Stimulated activated CD8-positive, alpha-beta memory T cell treated with anti-CD3 and anti-CD28 coated beads, Interleukin-7, amount 100 ng/mL, for 1 hour (primary cell): ENCODE results near the gene PLEKHG4B.
"Not testable (repeated sequence)": the region's sequence is repeated elsewhere in the genome, so short reads cannot be mapped to it uniquely, and the experiment has no call there.

ENCODE experiments used
- DNase-seq, 2 donors: peaks; one replicate each; pipeline ENCODE4 v3.0.0-alpha.2; 2020; ENCODE audit warnings: low read depth in 2 of 2

The PLEKHG4B gene

DNA sequence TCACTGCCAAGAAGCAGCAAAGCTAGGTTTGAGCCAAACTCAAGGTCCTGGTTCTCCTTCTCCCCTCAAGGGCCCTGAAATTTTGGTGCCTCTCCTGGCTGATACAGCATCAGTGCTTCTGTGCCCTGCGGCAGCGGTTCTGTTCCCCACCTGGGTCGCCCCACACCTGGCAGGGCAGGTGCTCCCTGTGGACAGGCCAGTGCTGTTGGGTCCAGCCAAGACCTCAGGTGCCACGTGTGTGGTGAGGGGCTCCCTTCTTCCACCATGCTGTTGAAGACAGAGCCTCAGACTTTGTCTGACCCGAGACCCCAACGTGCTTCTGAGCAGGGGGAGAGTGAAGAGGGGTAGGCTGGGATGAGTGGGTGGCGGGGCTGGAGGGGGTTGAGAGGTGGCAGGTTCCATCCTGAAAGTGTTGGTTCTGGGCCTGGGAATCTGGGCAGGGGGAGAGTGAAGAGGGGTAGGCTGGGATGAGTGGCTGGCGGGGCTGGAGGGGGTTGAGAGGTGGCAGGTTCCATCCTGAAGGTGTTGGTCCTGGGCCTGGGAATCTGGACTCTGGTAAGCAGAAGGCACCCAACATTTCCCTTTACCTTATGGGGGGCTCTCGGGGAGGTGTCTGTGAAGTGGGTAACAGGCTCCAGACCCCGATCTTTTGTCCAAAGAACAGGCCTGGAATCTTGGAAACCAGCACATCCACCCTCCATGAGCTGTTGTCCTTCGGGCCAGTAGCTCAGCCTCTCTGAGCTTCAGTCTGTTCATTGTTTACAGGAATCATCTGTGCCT, 2.3 kb downstream of the PLEKHG4B start:
- DNase-seq, result no peak

DNA sequence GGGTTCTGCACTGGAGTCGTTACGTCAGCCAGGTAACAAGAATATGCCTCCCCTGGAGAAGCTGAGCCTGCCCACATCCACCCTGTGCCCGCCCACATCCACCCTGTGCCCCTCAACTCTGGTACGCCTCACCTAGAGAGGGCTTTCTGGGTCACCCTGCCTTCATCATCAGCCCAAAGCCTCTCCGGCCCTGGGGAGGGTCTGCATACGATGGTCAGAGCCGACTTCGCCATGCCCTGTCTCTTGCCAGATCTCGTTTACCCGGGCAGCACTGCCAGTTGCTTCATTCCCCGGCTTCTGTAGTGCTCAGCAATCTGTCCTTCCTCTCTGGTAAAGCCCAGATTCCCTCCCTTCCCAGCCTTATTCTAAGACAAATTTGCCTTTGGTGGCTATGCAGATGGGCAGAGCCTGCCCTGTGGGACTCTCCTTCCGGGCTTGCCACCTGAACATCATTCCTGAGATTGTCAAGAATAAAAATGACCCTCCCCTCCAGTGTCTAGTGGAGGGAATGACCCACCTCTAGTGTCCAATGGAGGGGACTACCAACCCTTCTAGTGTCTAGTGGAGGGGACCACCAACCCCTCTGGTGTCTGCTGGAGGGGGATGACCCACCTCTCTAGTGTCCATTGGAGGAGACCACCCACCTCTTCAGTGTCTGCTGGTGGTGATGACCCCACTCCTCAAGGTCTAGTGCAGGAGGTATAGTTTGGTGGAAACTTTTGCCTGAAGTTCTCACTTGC, 3.4 kb downstream of the PLEKHG4B start:
- no peak for DNase-seq

DNA sequence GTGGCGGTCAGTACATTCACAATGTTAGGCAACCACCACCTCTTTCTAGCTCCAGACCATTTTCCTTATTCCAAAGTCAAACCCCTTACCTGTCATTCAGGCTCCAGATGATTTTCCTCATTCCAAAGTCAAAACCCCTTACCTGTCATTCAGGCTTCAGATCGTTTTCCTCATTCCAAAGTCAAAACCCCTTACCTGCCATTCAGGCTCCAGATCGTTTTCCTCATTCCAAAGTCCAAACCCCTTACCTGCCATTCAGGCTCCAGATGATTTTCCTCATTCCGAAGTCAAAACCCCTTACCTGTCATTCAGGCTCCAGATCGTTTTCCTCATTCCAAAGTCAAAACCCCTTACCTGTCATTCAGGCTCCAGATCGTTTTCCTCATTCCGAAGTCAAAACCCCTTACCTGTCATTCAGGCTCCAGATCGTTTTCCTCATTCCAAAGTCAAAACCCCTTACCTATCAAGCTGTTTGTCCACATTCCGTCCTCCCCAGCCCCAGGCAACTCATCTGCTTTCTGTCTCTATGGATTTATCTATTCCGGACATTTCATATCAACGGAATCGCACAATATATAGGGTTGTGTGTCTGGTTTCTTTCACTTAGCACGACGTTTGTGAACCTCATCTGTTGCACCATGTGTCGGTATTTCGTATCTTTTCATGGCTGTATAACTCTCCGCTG, 5.2 kb downstream of the PLEKHG4B start:
- no peak for DNase-seq

DNA sequence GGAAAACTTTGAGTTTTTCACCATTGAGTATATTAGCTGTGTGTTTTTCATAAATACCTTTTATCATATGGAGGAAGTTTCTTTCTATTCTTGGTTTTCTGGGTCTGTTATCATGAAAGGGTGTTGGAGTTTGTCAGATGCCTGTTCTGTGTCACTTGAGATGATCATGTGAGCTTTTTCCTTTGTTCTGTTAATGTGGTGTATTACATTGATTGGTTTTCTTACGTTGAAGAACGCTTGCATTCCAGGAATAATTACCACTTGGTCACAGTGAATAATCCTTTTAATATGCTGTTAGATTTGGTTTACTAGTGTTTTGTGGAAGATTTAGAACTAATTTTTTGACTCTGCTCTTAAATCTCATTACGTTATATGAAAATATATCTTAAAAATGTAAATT, 7.8 kb downstream of the PLEKHG4B start:
- DNase-seq, result no peak

DNA sequence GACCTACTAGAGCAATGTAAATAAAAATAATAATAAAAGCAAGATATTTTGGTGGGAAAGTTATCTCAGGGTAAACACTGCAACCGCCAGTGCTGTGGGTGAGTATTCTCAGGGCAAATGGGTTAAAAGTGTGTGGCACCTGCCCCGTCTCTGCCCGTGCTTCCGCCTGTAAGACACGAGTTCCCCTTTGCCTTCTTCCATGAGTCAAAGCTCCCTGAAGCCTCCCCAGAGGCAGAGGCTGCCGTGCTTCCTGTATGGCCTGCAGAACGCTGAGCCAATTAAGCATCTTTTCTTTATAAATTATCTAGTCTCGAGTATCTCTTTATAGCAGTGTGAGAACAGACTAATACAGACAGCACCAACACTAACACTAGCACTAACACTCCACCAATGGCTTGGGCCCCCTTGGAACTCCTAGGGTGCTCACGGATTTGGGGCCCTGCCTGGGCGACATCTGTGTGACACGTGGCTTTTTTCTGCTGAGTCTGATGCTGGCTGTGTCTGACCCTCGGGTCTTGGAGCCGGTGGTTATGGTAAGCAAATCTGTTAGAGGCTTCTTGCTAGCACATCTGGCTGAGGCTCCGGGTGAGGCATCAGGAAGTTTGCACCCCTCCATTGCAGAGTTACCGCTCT, 10.6 kb downstream of the PLEKHG4B start:
- no peak for DNase-seq

DNA sequence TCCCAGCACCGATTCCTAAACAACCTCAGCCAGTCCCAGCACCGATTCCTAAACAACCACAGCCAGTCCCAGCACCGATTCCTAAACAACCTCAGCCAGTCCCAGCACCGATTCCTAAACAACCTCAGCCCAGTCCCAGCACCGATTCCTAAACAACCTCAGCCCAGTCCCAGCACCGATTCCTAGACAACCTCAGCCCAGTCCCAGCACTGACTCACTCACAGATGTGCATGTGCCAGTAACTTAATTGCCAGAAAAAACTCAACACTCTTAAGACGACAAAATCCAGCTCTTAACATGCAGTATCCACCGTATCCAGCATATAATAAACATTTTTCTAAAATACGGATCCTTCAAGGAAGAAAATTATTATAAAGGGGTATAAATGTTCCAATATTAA, 12.1 kb downstream of the PLEKHG4B start:
- DNase-seq, result not testable (repeated sequence)

DNA sequence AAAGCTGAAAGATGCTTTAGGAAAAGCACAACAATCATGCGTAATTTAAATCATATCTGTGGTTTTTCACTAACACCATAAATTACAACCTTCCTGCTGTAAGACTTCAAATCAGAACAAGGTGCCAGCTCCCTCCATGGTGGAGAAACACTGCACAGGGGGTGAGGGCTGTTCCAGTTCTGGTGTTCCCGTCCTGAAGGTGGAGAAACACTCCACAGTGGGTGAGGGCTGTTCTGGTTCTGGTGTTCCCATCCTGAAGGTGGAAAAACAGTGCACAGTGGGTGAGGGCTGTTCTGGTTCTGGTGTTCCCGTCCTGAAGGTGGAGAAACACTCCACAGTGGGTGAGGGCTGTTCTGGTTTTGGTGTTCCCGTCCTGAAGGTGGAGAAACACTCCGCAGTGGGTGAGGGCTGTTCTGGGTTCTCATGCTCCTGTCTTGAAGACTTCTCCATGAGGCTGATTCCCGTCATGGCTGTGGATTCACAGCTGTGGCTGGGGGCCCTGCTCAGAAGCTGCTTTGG, 12.9 kb downstream of the PLEKHG4B start:
- no peak for DNase-seq

DNA sequence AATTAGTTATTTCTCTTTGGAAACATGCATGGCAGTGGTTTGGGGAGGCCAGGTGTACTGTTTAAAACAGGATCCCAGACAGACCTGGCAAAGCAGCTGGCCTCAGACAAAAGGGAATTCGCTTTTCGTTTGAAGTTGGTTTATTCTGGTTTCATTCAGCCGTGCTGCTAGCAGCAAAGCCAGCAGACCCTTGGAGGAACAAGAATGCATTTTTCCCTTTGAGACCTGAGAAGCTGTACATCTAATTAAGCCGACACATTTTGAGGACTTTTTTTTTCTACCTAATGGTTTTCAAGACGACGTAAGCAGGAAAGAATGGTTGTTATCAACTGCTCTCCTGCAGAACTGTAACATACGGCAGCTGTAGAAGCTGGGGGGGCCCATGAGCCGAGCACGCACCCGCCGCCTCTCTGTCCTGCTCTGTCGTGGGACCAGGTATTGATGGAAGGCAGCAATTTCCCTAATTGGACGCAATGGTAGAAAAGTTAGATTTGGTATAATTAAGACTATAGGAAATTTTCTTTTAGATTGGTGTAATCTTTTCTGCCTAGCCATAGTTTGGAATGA, 13.6 kb downstream of the PLEKHG4B start:
- no peak for DNase-seq

DNA sequence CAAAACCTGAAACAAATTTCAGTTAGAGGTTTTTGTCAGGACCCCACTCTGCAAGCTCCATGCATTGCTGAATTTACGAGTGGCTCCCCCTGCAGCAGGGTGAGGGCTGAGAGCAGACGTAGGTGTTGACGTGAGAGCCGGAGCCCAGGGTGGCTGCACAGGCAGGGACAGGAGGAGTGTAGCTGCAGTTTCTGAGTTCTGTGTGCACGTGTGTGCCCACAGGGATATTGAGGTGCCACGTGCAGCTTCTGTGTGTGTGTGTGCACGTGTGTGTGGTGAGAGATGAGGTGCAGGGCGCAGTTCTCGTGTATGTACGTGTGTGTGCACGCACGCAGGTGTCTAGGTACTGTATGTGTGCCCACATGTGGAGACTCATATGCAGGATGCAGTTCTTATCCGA, 14.6 kb downstream of the PLEKHG4B start:
- no peak for DNase-seq

DNA sequence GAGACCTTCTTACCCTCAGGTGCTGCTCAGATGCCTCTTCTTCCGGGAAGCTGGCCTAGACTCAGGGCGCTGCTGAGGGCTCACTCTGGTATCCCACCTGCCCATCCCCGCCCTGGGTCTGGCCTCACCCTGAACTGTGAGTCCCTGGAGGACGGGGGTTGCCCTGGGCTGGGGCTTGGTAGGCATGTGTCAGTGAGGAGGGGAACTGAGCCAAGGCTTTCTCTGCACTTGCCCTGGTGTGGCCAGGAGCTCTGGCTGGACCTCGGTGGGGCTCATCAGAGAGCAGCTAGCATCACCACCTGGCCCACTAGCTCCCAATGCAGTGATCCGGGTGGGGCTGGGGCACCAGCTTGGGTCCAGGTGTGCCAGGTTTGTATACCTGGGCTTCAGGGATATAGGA, 15.6 kb downstream of the PLEKHG4B start:
- DNase-seq, result no peak

DNA sequence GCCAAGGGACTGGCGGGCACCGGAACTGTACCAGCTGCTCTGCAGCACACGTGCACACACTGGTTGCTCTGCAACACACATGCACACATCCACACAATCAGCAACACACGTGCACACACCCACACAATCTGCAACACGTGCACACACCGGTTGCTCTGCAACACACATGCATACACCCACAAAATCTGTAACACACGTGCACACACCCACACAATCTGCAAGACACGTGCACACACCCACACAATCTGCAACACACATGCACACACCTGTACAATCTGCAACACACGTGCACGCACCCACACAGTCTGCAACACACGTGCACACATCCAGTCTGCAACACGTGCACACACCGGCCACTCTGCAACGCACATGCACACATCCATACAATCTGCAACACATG, 17.9 kb downstream of the PLEKHG4B start:
- no peak for DNase-seq

DNA sequence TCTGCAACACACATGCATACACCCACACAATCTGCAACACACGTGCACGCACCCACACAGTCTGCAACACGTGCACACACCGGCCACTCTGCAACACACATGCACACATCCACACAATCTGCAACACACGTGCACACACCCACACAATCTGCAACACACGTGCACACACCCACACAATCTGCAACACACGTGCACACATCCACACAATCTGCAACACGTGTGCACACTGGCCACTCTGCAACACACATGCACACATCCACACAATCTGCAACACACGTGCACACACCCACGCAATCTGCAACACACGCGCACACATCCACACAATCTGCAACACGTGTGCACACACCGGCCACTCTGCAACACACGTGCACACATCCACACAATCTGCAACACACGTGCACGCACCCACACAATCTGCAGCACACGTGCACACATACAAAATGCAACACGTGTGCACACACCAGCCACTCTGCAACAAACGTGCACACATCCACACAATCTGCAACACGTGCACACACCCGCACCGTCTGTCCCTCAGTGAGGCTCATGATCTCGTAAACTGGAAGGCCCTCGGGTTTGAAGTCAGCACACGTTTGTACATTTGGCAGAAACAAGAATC, 18.4 kb downstream of the PLEKHG4B start:
- DNase-seq, result no peak

DNA sequence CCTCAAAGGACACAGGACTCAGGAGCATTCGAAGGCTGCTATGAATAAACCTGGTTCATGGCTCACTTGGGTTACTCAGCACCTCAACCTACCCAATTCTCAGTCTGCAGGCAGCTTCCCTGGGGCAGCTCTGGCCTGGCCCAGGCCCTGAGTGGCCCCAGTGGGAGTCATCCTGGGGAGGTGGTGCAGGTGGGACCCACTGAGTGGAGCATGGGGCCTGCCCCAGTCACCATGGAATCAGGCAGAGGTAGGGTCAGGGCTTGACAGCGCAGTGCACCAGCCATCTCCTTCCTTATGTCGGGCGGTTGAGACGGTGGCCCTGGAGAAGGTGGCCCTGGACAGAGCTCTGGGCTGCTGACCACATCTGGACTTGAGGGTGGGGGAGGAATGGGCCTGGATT, 19.2 kb downstream of the PLEKHG4B start:
- DNase-seq, result no peak

DNA sequence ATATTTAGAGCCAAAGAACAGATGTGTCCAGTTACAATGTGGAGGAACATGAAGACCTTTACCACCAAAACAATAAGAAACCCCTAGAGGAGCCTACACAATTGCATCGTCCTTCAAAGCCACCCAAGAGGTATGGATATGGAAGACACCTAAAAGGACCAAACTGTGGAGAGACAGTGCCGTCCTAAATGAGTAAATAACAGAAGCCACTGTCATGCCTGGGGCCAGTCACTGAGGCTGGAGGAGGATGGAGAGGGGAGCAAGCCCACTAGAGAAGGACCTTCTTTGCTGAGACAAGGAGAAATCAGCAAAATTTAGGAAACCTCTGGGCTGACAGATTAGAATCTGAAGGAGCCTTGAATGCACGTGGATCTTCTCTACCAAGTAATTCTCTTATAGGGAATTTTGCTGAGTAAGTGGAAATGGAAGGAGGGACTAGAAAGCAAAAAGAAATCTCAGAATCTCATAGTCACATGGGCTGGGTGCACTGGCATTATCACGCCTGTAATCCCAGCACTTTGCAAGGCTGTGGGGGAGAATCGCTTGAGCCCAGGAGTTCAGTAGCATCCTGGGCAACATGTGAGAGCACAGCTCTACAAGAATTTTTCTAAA, 27.6 kb downstream of the PLEKHG4B start:
- DNase-seq, result no peak

DNA sequence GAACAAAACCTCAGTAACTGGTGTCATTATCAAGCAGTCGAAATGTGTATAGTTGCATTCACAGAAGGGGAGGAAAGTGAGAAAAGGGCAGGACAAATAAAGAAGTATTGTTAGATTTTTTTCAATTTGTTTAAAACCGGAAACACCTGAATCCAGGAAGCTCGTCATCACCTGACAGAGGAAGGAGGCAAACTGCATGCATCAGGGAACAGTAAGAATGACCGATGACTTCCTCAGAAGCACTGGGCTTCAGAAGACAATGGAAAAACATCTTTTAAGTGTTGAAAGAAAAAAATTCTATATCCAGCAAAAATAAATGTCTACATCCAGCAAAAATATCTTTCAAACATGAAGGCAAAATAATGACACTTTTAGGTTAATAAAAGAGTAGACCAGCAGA, 29.5 kb downstream of the PLEKHG4B start:
- no peak for DNase-seq

DNA sequence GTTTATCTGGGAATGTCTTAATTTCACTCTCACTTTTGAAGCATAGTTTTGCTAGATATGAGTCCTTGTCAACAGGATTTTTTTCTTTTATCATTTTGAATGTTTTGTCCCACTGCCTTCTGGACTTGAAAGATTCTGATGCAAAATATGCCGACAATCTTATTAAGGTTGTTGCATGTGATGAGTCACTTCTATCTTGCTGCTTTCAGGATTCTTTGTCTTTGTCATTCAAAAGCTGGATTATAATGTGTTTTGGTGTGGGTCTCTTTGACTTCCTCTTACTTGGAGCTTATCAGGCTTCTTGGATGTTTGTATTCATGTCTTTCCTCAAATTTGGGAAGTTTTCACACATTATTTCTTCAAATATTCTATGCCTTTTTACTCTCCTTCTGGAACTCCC, 33.8 kb downstream of the PLEKHG4B start:
- DNase-seq, result no peak

DNA sequence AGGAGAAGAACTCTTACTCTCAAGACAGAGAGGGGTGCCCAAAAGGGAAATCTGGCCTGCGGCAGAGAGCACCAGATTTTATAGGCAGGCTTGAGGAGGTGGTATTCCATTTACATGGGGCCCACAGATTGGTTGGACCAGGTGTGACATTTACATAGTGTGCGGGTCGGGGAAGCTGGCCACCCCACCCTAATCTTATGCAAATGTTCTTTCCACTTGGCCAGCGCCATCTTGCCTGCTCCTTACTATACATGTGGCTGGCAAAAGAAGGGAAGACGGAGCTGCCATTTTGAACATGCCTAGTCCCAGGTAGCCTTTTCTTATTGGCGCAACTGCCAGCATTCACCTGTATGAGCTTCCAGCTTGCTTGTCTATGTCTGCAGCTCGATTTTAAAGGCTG, 34.8 kb downstream of the PLEKHG4B start:
- DNase-seq, result no peak

DNA sequence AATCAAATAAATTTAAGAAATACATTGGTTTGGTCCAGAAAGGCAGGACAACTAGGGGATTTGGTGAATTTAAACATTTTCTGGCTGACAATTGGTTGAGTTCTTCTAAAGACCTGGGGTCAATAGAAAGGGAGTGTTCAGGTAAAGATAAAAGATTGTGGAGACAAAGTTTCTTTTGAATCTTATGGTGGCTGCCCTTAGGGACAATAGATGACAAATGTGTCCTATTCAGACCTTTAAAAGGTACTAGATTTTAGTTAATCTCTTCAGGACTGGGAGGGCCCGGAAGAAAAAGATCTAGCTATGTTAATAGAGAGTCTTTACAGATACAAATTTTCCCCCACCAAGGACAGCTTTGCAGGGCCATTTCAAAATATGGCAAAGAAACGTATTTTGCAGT, 35.9 kb downstream of the PLEKHG4B start:
- DNase-seq, result no peak

DNA sequence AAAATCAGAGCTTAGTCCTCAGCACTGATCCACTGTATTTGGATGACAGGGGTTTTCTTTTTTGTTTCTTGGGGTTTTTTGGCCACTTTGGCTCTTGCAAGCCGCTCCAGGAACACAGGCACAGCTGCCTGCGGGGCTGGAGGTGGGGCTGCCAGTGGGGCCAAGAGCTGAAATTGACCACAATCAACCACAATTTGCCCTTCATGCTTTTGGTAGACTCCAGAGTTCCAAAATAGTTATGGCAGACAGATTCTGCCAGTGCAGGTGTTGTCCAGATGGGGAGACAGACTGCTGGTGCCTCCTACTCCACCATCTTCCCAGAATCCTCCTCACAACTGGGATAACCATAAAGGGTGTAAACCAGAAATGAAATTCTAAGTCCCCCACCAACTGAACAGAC, 36.5 kb downstream of the PLEKHG4B start:
- DNase-seq, result no peak

DNA sequence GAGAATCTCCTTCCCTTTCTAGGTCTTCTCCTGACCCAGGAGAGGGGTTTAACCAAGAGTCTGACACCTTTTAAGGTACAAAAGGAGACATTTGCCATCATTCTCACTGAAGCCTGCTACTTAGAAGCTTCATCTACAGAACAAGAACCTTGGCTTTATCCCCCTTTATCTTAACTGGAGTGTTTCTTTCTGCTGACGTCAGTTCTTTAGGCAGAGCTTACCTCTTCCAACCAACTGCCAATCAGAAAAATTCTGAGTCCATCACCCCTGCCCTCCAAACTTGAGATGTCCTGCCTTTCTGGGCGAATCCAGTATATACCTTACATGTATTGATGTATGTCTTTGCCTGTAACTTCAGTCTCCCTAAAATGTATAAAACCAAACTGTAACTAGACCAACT, 37.2 kb downstream of the PLEKHG4B start:
- no peak for DNase-seq

DNA sequence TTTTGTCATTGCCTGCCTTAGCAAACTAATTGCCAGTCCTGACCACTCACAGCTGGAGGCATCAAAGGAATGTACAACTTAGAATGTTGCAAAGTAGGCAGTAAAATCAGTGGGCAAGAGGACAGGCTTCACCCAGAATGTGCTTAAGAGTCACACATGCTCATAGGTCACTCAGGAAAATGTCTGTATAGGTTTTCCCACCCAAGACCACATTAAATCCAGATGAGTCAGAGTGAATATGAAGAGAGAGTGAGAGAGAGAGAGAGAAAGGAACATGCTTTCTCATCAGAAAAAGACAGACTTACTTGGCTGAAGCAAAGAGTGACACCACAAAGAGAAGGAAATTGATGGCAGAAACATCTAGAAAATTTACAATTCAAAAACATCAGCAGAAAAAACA, 37.9 kb downstream of the PLEKHG4B start:
- no peak for DNase-seq
